Endothelial cell of umbilical vein (primary cell): ENCODE data around the gene NDUFAF8. TPM values are rescaled to one million over a fixed set of nuclear protein-coding genes. Genes with fewer than 3 reads are reported as not detected.
A peak's percentile ranks its signal among the peaks of the same experiment; 100 is the strongest.

Experiments used
- BruUV-seq: library from RNA; stranded (reverse); fragments of 400-500 nt; replicated peaks from 2 replicates; lab custom pipeline; 2021; lab: Mats Ljungman, UMichigan
- CTCF ChIA-PET: fragments of 300-600, 350-600 bp; sonication (Branson Sonifier 250); formaldehyde crosslinking; loops from one replicate; lab custom pipeline; 2021; ENCODE audit warnings: antibody characterized with exemption, inconsistent platforms; lab: Charles Lee
- POLR2A ChIA-PET: fragments of 300-600, 350-600 bp; sonication (Branson Sonifier 250); formaldehyde crosslinking; loops from one replicate; lab custom pipeline; 2021; ENCODE audit warnings: antibody characterized with exemption, inconsistent platforms; lab: Charles Lee
- DNase-seq: peaks from one replicate; pipeline ENCODE4 v3.0.0-alpha.2; 2011; ENCODE audit warnings: low read depth, low spot score
- FAIRE-seq: peaks from 2 replicates; lab custom pipeline; 2011; peaks lifted over from hg19 to GRCh38; lab: Jason Lieb, UNC
- H2AFZ ChIP-seq: 2 replicates; pipeline ENCODE4 v1.6.0; 2012; ENCODE audit warnings: low read depth, low read length, control low read depth, inconsistent platforms
- H3K27ac ChIP-seq: 2 replicates; pipeline ENCODE4 v1.5.1; 2011; ENCODE audit warnings: low read depth, mild to moderate bottlenecking, control low read depth, low read length, moderate library complexity; ENCODE audit not compliant: insufficient read depth
- H3K27me3 ChIP-seq, 2 experiments: 2 replicates each; pipeline versions ENCODE4 v1.6.0 to v1.6.1; 2011; ENCODE audit warnings: low read length in 2 of 2, mixed read lengths in 1 of 2; ENCODE audit not compliant: control insufficient read depth in 2 of 2, insufficient read depth in 2 of 2
- H3K36me3 ChIP-seq, 2 experiments: 2 replicates in 1 of 2; 3 replicates in 1 of 2; pipeline ENCODE4 v1.5.1; 2011; ENCODE audit warnings: low read length in 2 of 2, mild to moderate bottlenecking in 1 of 2, moderate library complexity in 1 of 2; ENCODE audit not compliant: control insufficient read depth in 2 of 2, insufficient read depth in 2 of 2; ENCODE audit errors: extremely low read depth in 1 of 2
- H3K4me1 ChIP-seq: 3 replicates; pipeline ENCODE4 v1.5.1; 2011; ENCODE audit warnings: mild to moderate bottlenecking, low read length; ENCODE audit not compliant: control insufficient read depth, insufficient read depth; ENCODE audit errors: extremely low read depth
- H3K4me2 ChIP-seq: 2 replicates; pipeline ENCODE4 v1.6.1; 2011; ENCODE audit warnings: low read length, control low read depth, mixed read lengths; ENCODE audit not compliant: insufficient read depth
- H3K4me3 ChIP-seq, 3 experiments: fragments of 200-600 bp in 1 of 3; sonication (generic), shearing (Covaris generic) in 1 of 3; replicated peaks in 1 of 3; 2 replicates each; pipeline ENCODE4 v1.5.1; 2011 to 2016; ENCODE audit warnings: control low read depth in 3 of 3, low read length in 3 of 3, mild to moderate bottlenecking in 2 of 3, inconsistent platforms in 1 of 3, low read depth in 1 of 3, moderate library complexity in 1 of 3; ENCODE audit not compliant: insufficient read depth in 1 of 3
- H3K79me2 ChIP-seq: 2 replicates; pipeline ENCODE4 v1.6.0; 2012; ENCODE audit warnings: low read length, inconsistent platforms; ENCODE audit not compliant: control insufficient read depth, insufficient read depth
- H3K9ac ChIP-seq: replicated peaks from 2 replicates; pipeline ENCODE3; 2011; ENCODE audit warnings: low read length, control low read depth; ENCODE audit not compliant: insufficient read depth; ENCODE audit errors: extremely low read depth
- H3K9me1 ChIP-seq: replicated peaks from 3 replicates; pipeline ENCODE4 v1.6.0; 2011; ENCODE audit warnings: mild to moderate bottlenecking, low read length; ENCODE audit not compliant: control insufficient read depth, insufficient read depth; ENCODE audit errors: extremely low read depth
- H3K9me3 ChIP-seq: replicated peaks from 2 replicates; pipeline ENCODE4 v1.5.1; 2012; ENCODE audit warnings: low read length, inconsistent platforms; ENCODE audit not compliant: control insufficient read depth, insufficient read depth
- H4K20me1 ChIP-seq: replicated peaks from 2 replicates; pipeline ENCODE3; 2011; ENCODE audit warnings: mild to moderate bottlenecking, low read length; ENCODE audit not compliant: control insufficient read depth, insufficient read depth; ENCODE audit errors: extremely low read depth
- EZH2 ChIP-seq: IDR thresholded peaks from 2 replicates; pipeline ENCODE4 v1.6.1; 2012; ENCODE audit warnings: borderline replicate concordance, low read depth, mild to moderate bottlenecking, moderate library complexity, low read length, inconsistent platforms; ENCODE audit not compliant: severe bottlenecking
- FOS ChIP-seq: IDR thresholded peaks from 2 replicates; pipeline ENCODE4 v1.6.1; 2011; ENCODE audit warnings: mild to moderate bottlenecking, low read length, moderate library complexity, borderline replicate concordance; ENCODE audit not compliant: insufficient read depth
- POLR2A ChIP-seq: IDR thresholded peaks from 2 replicates; pipeline ENCODE4 v1.6.1; 2012; ENCODE audit warnings: low read depth, mild to moderate bottlenecking, control low read depth, low read length
- POLR2AphosphoS5 ChIP-seq: IDR thresholded peaks from 2 replicates; pipeline ENCODE4 v1.6.1; 2012; ENCODE audit warnings: low read depth, mild to moderate bottlenecking, control low read depth, low read length, moderate library complexity; ENCODE audit not compliant: insufficient read depth
- dilution Hi-C: fragments of 300-500 bp; cut with MboI; formaldehyde crosslinking; loops from one replicate; pipeline ENCODE4 v1.15.0; 2019; ENCODE audit warnings: low sequenced_read_pairs; ENCODE audit not compliant: extremely low pct_ligation_motif_present
- intact Hi-C: fragments of 100-400 bp; cut with micrococcal nuclease; formaldehyde crosslinking; loops from one replicate; pipeline ENCODE4 v1.10.0; 2022
- polyA plus RNA-seq, 4 experiments: library from polyadenylated mRNA; depleted of rRNA in 3 of 4; stranded (reverse) in 3 of 4; unstranded in 1 of 4; fragments of >200 nt; gene quantifications; 2 replicates each; pipeline versions ENCODE4 v1.2.1 to v1.2.3, GENCODE V29; 2011 to 2012; ENCODE audit warnings: missing spikeins in 1 of 4
- total RNA-seq: library from RNA; stranded (reverse); gene quantifications from 2 replicates; pipeline ENCODE4 v1.2.3, GENCODE V29; 2021
- TF ChIP-seq, protein P1 (sequence below): IDR thresholded peaks from 2 replicates; pipeline ENCODE4 v1.6.1; 2011; ENCODE audit not compliant: insufficient read depth, insufficient read length
- TF ChIP-seq, protein P2 (sequence below), 2 donors: IDR thresholded peaks; 1 replicate in 1 of 2; 2 replicates in 1 of 2; pipeline ENCODE4 v1.5.1; 2011; ENCODE audit warnings: low read length in 2 of 2, mild to moderate bottlenecking in 2 of 2, moderate library complexity in 2 of 2, control low read depth in 1 of 2, inconsistent platforms in 1 of 2, low read depth in 1 of 2; ENCODE audit not compliant: insufficient read depth in 1 of 2; ENCODE audit errors: extremely low read depth in 1 of 2

NDUFAF8 gene
- total and polyA plus RNA-seq, 2 donors (not counting 3 experiments of a cell fraction or from before 2014, with no cell fraction given), result 61.5 to 83.9 TPM

DNA sequence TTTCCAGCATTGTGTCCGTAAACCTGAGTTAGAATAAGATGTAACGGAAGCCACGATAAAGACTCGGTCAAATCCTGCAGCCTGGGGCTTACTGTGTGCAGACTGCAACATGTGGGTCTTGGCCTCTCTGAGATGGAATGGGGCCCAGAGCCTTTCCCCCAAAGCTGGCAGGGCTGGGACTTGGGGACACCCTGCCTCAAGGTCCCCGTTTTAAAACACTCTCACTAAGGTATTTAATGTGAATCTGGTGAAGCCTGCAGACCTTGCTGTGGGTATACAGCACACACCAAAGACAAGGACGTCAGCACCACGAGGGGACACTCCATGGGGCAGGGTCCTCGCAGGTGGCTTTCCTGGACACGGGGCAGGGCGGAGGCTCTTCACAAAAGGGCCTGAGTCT lies 2.1 kb downstream of the NDUFAF8 start:
- CTCF ChIA-PET, result interaction anchor here (3.1 kb wide), 1 partner anchor 99 kb away, joined by 33 read pairs; no protein-coding TSS in a partner anchor
- POLR2A ChIA-PET, result no interaction called here
- H4K20me1 ChIP-seq, result no peaks in the 10 kb centered on the region
- dilution Hi-C loops (no loop called here), intact Hi-C loops (loop anchor here (1.0 kb wide), 2 partner anchors 99 to 140 kb away; no protein-coding TSS in a partner anchor)
- peak; percentile 39 for TF ChIP-seq POLR2A
- TF ChIP-seq EZH2, result no peak
- TF ChIP-seq, protein P1, sequence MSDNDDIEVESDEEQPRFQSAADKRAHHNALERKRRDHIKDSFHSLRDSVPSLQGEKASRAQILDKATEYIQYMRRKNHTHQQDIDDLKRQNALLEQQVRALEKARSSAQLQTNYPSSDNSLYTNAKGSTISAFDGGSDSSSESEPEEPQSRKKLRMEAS, result no peak
- DNase-seq (no peak), FAIRE-seq (no peak)
- peaks cover 20% of the 10 kb centered on the region for H3K79me2 ChIP-seq
- no TSS peak for BruUV-seq
- no peak overlapping the region for H3K4me3 ChIP-seq
- peaks cover 6% of the 10 kb centered on the region for H3K4me1 ChIP-seq
- H3K27me3 ChIP-seq, result no peaks in the 10 kb centered on the region
- no peaks in the 10 kb centered on the region for H3K9me3 ChIP-seq
- peaks cover 0 to 6% of the 10 kb centered on the region in 2 experiments for H3K36me3 ChIP-seq
- no peaks in the 10 kb centered on the region for H3K9me1 ChIP-seq
- H3K27ac ChIP-seq, result no peak overlapping the region
- no peak overlapping the region for H3K4me2 ChIP-seq
- H2AFZ ChIP-seq, result no peak overlapping the region
- no peak overlapping the region for H3K9ac ChIP-seq

DNA sequence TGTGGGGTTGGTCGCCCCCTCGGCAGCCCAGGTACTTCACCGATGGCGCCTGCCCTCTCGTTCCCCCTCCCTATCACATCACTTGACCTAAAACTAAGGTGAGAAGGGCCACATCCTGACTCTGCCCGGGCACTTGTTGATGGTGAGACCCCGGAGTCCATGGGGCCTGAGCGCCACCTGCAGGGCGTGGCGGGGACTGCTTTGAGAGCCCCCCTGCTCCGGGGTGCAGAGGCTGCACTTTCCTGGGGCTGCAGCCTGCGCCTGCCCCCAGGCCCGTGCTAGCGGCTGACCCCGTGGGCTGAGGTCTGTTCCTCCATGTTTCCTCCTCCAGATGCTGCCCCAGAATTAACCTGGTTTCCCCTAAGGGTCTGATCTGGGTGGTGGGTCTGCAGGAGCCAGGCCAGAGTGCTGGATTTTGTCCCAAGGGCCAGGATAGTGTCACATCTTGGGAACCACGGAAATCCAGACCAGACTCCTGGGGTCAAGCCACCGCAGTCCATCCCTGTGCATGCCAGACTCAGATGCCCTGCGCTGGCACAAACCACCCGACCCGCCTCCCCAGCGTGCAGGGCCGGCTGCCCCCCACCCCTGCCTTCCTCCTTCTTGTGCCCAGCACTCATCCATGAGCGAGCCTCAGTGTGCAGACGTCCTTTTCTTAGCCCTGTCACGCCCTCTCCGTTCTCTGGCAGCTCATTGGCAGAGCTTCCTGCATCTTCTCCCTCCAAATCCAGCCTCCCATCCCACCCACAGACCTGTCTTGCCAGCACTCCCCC lies 2.7 kb downstream of the NDUFAF8 start:
- H3K9me3 ChIP-seq, result no peaks in the 10 kb centered on the region
- H3K27me3 ChIP-seq, result no peaks in the 10 kb centered on the region
- ChIA-PET CTCF (interaction anchor here (1.0 to 1.3 kb wide), 2 partner anchors 99 to 100 kb away, joined by 3 to 5 read pairs; no protein-coding TSS in a partner anchor), POLR2A (no interaction called here)
- peaks cover 0 to 7% of the 10 kb centered on the region in 2 experiments for H3K36me3 ChIP-seq
- TF ChIP-seq, protein P2, sequence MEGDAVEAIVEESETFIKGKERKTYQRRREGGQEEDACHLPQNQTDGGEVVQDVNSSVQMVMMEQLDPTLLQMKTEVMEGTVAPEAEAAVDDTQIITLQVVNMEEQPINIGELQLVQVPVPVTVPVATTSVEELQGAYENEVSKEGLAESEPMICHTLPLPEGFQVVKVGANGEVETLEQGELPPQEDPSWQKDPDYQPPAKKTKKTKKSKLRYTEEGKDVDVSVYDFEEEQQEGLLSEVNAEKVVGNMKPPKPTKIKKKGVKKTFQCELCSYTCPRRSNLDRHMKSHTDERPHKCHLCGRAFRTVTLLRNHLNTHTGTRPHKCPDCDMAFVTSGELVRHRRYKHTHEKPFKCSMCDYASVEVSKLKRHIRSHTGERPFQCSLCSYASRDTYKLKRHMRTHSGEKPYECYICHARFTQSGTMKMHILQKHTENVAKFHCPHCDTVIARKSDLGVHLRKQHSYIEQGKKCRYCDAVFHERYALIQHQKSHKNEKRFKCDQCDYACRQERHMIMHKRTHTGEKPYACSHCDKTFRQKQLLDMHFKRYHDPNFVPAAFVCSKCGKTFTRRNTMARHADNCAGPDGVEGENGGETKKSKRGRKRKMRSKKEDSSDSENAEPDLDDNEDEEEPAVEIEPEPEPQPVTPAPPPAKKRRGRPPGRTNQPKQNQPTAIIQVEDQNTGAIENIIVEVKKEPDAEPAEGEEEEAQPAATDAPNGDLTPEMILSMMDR (IDR thresholded peaks at IDR 0.05; ENCODE audit: extremely low read depth in 1 of 2, insufficient read depth in 1 of 2, low read depth in 1 of 2, low read length in 2 of 2), result peak; percentile 84 to 93
- TF ChIP-seq POLR2AphosphoS5 (peak; percentile 19), FOS (no peak)
- peak; percentile 69 for FAIRE-seq
- H4K20me1 ChIP-seq, result no peaks in the 10 kb centered on the region
- no TSS peak for BruUV-seq
- dilution Hi-C loops (no loop called here), intact Hi-C loops (loop anchor here (1.0 kb wide), 2 partner anchors 100 to 141 kb away; no protein-coding TSS in a partner anchor)
- peaks cover 6% of the 10 kb centered on the region for H3K4me1 ChIP-seq
- peak; percentile 49 for DNase-seq
- peaks cover 20% of the 10 kb centered on the region for H3K79me2 ChIP-seq
- H3K4me3 ChIP-seq, result no peak overlapping the region
- H3K4me2 ChIP-seq, result no peak overlapping the region
- H3K9ac ChIP-seq, result no peak overlapping the region
- H3K27ac ChIP-seq, result no peak overlapping the region
- no peaks in the 10 kb centered on the region for H3K9me1 ChIP-seq
- H2AFZ ChIP-seq, result no peak overlapping the region
